Measurements from ENCODE around the gene SERBP1.
A peak's percentile ranks its signal among the peaks of the same experiment; 100 is the strongest.

The SERBP1 gene

DNA sequence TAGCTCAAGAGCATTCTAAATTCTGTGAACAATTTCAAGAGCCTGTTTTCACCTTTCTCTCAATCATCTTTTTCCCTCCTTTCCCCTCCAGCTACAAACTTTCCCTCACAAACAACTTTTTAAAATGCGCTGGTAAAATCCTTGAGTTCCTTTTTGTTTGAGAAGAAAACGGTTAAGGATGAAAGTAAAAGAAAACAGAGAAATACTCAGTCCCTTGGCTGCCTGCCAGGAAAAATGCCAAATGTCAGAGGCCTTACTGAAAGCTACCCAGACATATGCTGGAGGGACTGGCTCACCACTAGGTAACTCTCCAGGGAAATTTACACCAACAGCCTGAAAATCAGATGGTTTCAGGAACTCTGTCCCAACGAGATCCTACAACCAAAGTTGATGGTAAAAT, 11.0 kb upstream of the SERBP1 start (continued):
- TF ChIP-seq, protein P1, sequence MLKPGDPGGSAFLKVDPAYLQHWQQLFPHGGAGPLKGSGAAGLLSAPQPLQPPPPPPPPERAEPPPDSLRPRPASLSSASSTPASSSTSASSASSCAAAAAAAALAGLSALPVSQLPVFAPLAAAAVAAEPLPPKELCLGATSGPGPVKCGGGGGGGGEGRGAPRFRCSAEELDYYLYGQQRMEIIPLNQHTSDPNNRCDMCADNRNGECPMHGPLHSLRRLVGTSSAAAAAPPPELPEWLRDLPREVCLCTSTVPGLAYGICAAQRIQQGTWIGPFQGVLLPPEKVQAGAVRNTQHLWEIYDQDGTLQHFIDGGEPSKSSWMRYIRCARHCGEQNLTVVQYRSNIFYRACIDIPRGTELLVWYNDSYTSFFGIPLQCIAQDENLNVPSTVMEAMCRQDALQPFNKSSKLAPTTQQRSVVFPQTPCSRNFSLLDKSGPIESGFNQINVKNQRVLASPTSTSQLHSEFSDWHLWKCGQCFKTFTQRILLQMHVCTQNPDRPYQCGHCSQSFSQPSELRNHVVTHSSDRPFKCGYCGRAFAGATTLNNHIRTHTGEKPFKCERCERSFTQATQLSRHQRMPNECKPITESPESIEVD (tag by site-specific recombination; IDR thresholded peaks at IDR 0.05): peak; percentile 93
- no peak for TF ChIP-seq ZNF792 (tag by site-specific recombination; IDR thresholded peaks at IDR 0.05)

DNA sequence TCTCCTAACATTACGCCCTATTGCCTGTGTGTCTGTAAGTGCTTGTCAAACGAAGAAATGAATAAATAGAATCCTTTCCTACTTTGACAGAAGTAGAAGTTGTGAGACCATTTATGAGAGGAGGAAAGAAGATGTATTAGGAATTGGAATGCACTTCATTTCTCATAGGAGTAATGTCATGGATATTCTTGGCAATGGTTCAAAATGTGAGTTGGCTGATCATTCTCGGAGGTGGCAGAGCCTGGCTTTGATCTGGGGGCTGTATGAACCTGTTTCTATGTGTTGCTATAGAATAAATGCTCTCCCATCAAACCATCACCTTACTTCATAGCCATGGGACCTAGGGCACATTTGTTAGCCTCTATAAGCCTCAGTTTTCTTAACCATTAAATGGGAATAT, 10.1 kb upstream of the SERBP1 start:
- Histone ChIP-seq H3K4me1 (ENCODE audit: control insufficient read depth, insufficient read depth, low read length) (peaks cover 12% of the 10 kb centered on the region), H3K9me3 (ENCODE audit: control insufficient read depth, insufficient read depth, low read depth, low read length) (no peaks in the 10 kb centered on the region), H3K36me3 (ENCODE audit: control insufficient read depth in 2 of 2, insufficient read depth in 1 of 2, low read length in 2 of 2) (no peaks in the 10 kb centered on the region), H3K27ac (ENCODE audit: extremely low read depth, low read depth, low read length) (no peak overlapping the region), H3K4me3 (ENCODE audit: low read depth, low read length) (no peak overlapping the region)
- ChIA-PET POLR2A (no interaction called here), CTCF (interaction anchor here (2.0 kb wide), 1 partner anchor 8 kb away, joined by 9 read pairs; no protein-coding TSS in a partner anchor)
- peak; percentile 47; the same call in 1 of the 2 replicates for TF ChIP-seq ZNF600 (tag by site-specific recombination; IDR thresholded peaks at IDR 0.05)
- 0 out of 2 replicates have a peak, but pooled peaks have one; percentile 11 for TF ChIP-seq ZBTB17 (tag by site-specific recombination; IDR thresholded peaks at IDR 0.05)
- TF ChIP-seq, protein P2, sequence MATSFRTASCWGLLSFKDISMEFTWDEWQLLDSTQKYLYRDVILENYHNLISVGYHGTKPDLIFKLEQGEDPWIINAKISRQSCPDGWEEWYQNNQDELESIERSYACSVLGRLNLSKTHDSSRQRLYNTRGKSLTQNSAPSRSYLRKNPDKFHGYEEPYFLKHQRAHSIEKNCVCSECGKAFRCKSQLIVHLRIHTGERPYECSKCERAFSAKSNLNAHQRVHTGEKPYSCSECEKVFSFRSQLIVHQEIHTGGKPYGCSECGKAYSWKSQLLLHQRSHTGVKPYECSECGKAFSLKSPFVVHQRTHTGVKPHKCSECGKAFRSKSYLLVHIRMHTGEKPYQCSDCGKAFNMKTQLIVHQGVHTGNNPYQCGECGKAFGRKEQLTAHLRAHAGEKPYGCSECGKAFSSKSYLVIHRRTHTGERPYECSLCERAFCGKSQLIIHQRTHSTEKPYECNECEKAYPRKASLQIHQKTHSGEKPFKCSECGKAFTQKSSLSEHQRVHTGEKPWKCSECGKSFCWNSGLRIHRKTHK (tag by site-specific recombination; IDR thresholded peaks at IDR 0.05): no peak

DNA sequence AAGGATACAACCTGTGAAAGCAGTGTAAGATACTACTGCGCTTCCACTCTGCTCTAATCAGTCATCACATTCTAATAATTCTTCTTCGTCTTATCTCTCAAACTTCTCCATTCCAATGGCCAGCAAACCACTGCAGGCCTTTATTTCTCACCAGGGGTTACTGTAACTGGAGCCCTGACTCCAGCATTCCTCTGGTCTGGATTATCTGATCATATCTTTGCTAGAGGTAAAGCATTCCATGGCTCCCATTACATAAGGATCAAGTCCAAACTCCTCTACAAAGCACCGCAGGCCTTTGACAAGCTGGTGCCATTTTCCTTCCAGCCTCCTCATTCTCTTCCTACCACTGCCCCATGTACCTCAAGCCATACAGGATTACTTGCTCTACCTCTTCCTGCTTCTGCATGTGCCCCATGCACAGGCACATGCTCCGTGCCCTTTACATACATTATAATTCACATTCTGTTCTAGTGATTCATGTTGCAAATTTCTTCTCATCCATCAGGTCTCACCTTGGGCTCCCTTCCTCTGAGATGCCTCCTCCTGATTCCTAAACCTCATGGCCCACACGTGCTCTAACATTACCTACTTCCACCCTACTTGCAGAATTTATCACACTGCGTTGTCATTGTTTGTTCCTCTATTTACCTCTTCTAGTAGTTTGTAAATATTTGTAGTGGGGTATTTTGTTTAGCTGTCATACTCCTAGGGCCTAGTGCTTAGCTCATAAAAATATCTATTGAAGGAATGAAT, 9.3 kb upstream of the SERBP1 start:
- H3K9me3 ChIP-seq (ENCODE audit: control insufficient read depth, insufficient read depth, low read depth, low read length): no peaks in the 10 kb centered on the region
- ChIA-PET POLR2A (no interaction called here), CTCF (interaction anchor here (0.5 to 1.2 kb wide), 2 partner anchors 21 to 61 kb away, joined by 3 to 5 read pairs; no protein-coding TSS in a partner anchor)
- TF ChIP-seq ZNF707 (tag by site-specific recombination; IDR thresholded peaks at IDR 0.05) (no peak), GLIS1 (tag by site-specific recombination; IDR thresholded peaks at IDR 0.05) (peak; percentile 33; the same call in 1 of the 2 replicates), ZNF600 (tag by site-specific recombination; IDR thresholded peaks at IDR 0.05) (0 out of 2 replicates have a peak, but pooled peaks have one; percentile 22)
- TF ChIP-seq, protein P3, sequence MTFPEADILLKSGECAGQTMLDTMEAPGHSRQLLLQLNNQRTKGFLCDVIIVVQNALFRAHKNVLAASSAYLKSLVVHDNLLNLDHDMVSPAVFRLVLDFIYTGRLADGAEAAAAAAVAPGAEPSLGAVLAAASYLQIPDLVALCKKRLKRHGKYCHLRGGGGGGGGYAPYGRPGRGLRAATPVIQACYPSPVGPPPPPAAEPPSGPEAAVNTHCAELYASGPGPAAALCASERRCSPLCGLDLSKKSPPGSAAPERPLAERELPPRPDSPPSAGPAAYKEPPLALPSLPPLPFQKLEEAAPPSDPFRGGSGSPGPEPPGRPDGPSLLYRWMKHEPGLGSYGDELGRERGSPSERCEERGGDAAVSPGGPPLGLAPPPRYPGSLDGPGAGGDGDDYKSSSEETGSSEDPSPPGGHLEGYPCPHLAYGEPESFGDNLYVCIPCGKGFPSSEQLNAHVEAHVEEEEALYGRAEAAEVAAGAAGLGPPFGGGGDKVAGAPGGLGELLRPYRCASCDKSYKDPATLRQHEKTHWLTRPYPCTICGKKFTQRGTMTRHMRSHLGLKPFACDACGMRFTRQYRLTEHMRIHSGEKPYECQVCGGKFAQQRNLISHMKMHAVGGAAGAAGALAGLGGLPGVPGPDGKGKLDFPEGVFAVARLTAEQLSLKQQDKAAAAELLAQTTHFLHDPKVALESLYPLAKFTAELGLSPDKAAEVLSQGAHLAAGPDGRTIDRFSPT (tag by site-specific recombination; IDR thresholded peaks at IDR 0.05): peak; percentile 30; the same call in 1 of the 2 replicates
- H3K4me3 ChIP-seq (ENCODE audit: low read depth, low read length): no peak overlapping the region
- no peak overlapping the region for H3K27ac ChIP-seq (ENCODE audit: extremely low read depth, low read depth, low read length)
- no peaks in the 10 kb centered on the region for H3K36me3 ChIP-seq (ENCODE audit: control insufficient read depth in 2 of 2, insufficient read depth in 1 of 2, low read length in 2 of 2)
- H3K4me1 ChIP-seq (ENCODE audit: control insufficient read depth, insufficient read depth, low read length): peaks cover 16% of the 10 kb centered on the region

DNA sequence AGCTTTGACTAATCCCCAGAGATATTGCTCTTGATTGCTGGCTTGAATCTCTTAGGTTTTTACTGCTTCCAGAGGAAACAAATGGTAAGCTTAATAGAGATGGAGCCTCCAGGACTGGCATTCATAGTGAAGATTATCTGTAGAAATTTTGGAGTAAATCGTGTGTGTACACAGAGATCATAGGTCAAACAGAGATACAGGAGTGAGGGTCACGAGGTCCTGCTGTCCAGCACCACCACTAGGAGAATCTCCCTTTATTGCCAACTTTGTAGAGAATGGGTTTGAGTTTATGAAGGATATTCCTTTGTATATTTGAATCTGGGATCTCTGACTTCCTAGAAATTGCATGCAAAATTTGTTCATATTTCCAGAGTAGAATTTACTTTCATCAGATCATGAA, 7.8 kb upstream of the SERBP1 start:
- no peak overlapping the region for H3K27ac ChIP-seq (ENCODE audit: extremely low read depth, low read depth, low read length)
- peaks cover 17% of the 10 kb centered on the region for H3K4me1 ChIP-seq (ENCODE audit: control insufficient read depth, insufficient read depth, low read length)
- no peak for TF ChIP-seq ZFP3 (tag by site-specific recombination; IDR thresholded peaks at IDR 0.05; ENCODE audit: low read depth)
- TF ChIP-seq, protein P4, sequence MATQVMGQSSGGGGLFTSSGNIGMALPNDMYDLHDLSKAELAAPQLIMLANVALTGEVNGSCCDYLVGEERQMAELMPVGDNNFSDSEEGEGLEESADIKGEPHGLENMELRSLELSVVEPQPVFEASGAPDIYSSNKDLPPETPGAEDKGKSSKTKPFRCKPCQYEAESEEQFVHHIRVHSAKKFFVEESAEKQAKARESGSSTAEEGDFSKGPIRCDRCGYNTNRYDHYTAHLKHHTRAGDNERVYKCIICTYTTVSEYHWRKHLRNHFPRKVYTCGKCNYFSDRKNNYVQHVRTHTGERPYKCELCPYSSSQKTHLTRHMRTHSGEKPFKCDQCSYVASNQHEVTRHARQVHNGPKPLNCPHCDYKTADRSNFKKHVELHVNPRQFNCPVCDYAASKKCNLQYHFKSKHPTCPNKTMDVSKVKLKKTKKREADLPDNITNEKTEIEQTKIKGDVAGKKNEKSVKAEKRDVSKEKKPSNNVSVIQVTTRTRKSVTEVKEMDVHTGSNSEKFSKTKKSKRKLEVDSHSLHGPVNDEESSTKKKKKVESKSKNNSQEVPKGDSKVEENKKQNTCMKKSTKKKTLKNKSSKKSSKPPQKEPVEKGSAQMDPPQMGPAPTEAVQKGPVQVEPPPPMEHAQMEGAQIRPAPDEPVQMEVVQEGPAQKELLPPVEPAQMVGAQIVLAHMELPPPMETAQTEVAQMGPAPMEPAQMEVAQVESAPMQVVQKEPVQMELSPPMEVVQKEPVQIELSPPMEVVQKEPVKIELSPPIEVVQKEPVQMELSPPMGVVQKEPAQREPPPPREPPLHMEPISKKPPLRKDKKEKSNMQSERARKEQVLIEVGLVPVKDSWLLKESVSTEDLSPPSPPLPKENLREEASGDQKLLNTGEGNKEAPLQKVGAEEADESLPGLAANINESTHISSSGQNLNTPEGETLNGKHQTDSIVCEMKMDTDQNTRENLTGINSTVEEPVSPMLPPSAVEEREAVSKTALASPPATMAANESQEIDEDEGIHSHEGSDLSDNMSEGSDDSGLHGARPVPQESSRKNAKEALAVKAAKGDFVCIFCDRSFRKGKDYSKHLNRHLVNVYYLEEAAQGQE (tag by site-specific recombination; IDR thresholded peaks at IDR 0.05): peak; percentile 78
- no peaks in the 10 kb centered on the region for H3K36me3 ChIP-seq (ENCODE audit: control insufficient read depth in 2 of 2, insufficient read depth in 1 of 2, low read length in 2 of 2)
- ChIA-PET CTCF (interaction anchor here (0.7 to 2.7 kb wide), 2 partner anchors 62 to 73 kb away, joined by 3 to 10 read pairs; no protein-coding TSS in a partner anchor), POLR2A (no interaction called here)
- H3K9me3 ChIP-seq (ENCODE audit: control insufficient read depth, insufficient read depth, low read depth, low read length): no peaks in the 10 kb centered on the region
- H3K4me3 ChIP-seq (ENCODE audit: low read depth, low read length): no peak overlapping the region
